HCT116 (cell line): ENCODE data around the gene DOCK4. TPM values are rescaled to one million over a fixed set of nuclear protein-coding genes. Genes with fewer than 3 reads are reported as not detected.

Experiments used
- ATAC-seq: fragments of 200-7000 bp; cut with Tn5 transposase; 2 replicates; pipeline ENCODE4 v1.9.1; 2020; ENCODE audit warnings: mild to moderate bottlenecking, moderate library complexity
- BruUV-seq: library from RNA; stranded (reverse); fragments of 400-500 nt; replicated peaks from 2 replicates; lab custom pipeline; 2021; lab: Mats Ljungman, UMichigan
- CTCF ChIA-PET: fragments of 300-600 bp; sonication (Branson Sonifier 250); formaldehyde crosslinking; loops from one replicate; lab custom pipeline; 2021; ENCODE audit warnings: antibody characterized with exemption; lab: Charles Lee
- POLR2A ChIA-PET: fragments of 300-600, 350-600 bp; sonication (Branson Sonifier 250); formaldehyde crosslinking; loops from one replicate; lab custom pipeline; 2021; ENCODE audit warnings: antibody characterized with exemption; lab: Charles Lee
- RAD21 ChIA-PET, 2 experiments: fragments of 300-600 bp; sonication (Branson Sonifier 250); formaldehyde crosslinking; loops; one replicate each; lab custom pipeline; 2023; ENCODE audit warnings: low total read pairs in 2 of 2; ENCODE audit not compliant: uncharacterized antibody in 2 of 2, unreplicated experiment in 2 of 2, low non-redundant PET in 1 of 2; lab: Charles Lee
- DNase-seq: peaks from one replicate; pipeline ENCODE4 v3.0.0-alpha.2; 2010; ENCODE audit warnings: low read depth, low spot score
- H2AFZ ChIP-seq: fragments of 200-600 bp; shearing (Covaris generic), sonication (generic); 2 replicates; pipeline ENCODE4 v1.6.1; 2017; ENCODE audit warnings: low read depth, mixed run types, mixed read lengths, antibody characterized with exemption, low read length; ENCODE audit not compliant: poor library complexity, severe bottlenecking
- H3K27ac ChIP-seq: 2 replicates; pipeline ENCODE4 v1.5.1; 2012; ENCODE audit warnings: low read depth, low read length
- H3K27me3 ChIP-seq: fragments of 200-600 bp; sonication (generic); 2 replicates; pipeline ENCODE4 v1.6.1; 2016; ENCODE audit warnings: mixed run types, low read length, mixed read lengths; ENCODE audit not compliant: insufficient read depth
- H3K36me3 ChIP-seq, 2 experiments: fragments of 200-500 bp in 1 of 2; fragments of 200-600 bp in 1 of 2; sonication (Bioruptor generic) in 1 of 2; sonication (generic) in 1 of 2; 2 replicates each; pipeline versions ENCODE4 v1.5.1 to v1.6.1; 2014 to 2016; ENCODE audit warnings: low read length in 2 of 2, inconsistent platforms in 1 of 2, mixed read lengths in 1 of 2, mixed run types in 1 of 2; ENCODE audit not compliant: insufficient read depth in 2 of 2, control insufficient read depth in 1 of 2
- H3K4me1 ChIP-seq, 2 experiments: fragments of 200-600 bp in 1 of 2; sonication (generic) in 1 of 2; 2 replicates each; pipeline versions ENCODE4 v1.5.1 to v1.6.1; 2012 to 2017; ENCODE audit warnings: low read length in 2 of 2, inconsistent platforms in 1 of 2, mild to moderate bottlenecking in 1 of 2, mixed read lengths in 1 of 2, mixed run types in 1 of 2, moderate library complexity in 1 of 2; ENCODE audit not compliant: insufficient read depth in 2 of 2, control insufficient read depth in 1 of 2
- H3K4me2 ChIP-seq: fragments of 200-600 bp; sonication (generic); 2 replicates; pipeline ENCODE4 v1.6.1; 2017; ENCODE audit warnings: mixed run types, low read length, mixed read lengths
- H3K4me3 ChIP-seq, 2 experiments: fragments of 200-600 bp in 1 of 2; sonication (generic) in 1 of 2; replicated peaks in 1 of 2; 2 replicates each; pipeline ENCODE4 v1.5.1; 2011 to 2016; ENCODE audit warnings: low read length in 2 of 2, control low read depth in 1 of 2, low read depth in 1 of 2, mild to moderate bottlenecking in 1 of 2, mixed read lengths in 1 of 2, mixed run types in 1 of 2
- H3K79me2 ChIP-seq: fragments of 200-600 bp; sonication (generic); 2 replicates; pipeline ENCODE4 v1.6.1; 2017; ENCODE audit warnings: mild to moderate bottlenecking, mixed run types, low read length, moderate library complexity, mixed read lengths; ENCODE audit not compliant: insufficient read depth
- H3K9ac ChIP-seq: fragments of 200-600 bp; sonication (generic); 2 replicates; pipeline ENCODE4 v1.6.1; 2016; ENCODE audit warnings: low read length, mixed read lengths
- H3K9me2 ChIP-seq: fragments of 200-600 bp; sonication (generic), shearing (Covaris generic); 2 replicates; pipeline ENCODE4 v1.6.1; 2017; ENCODE audit warnings: mixed run types, mild to moderate bottlenecking, moderate library complexity; ENCODE audit not compliant: insufficient read depth
- H3K9me3 ChIP-seq, 2 experiments: fragments of 200-500 bp in 1 of 2; fragments of 200-600 bp in 1 of 2; sonication (Bioruptor generic) in 1 of 2; sonication (generic) in 1 of 2; 2 replicates each; pipeline ENCODE4 v1.6.1; 2014 to 2017; ENCODE audit warnings: low read length in 2 of 2, mixed read lengths in 2 of 2, inconsistent platforms in 1 of 2, low read depth in 1 of 2, mild to moderate bottlenecking in 1 of 2, mixed run types in 1 of 2, moderate library complexity in 1 of 2; ENCODE audit not compliant: control insufficient read depth in 1 of 2, insufficient read depth in 1 of 2
- H4K20me1 ChIP-seq: fragments of 200-600 bp; sonication (generic), shearing (Covaris generic); 2 replicates; pipeline ENCODE4 v1.6.1; 2017; ENCODE audit warnings: mixed run types, mild to moderate bottlenecking, moderate library complexity; ENCODE audit not compliant: insufficient read depth
- CBX3 ChIP-seq: IDR thresholded peaks from 2 replicates; pipeline ENCODE4 v1.6.1; 2012; ENCODE audit warnings: low read depth
- EGR1 ChIP-seq: IDR thresholded peaks from 2 replicates; pipeline ENCODE4 v1.6.1; 2012; ENCODE audit warnings: low read depth
- JUND ChIP-seq: IDR thresholded peaks from 2 replicates; pipeline ENCODE4 v1.6.1; 2012
- YY1 ChIP-seq: IDR thresholded peaks from 2 replicates; pipeline ENCODE4 v1.6.1; 2011; ENCODE audit warnings: low read length, low read depth, moderate library complexity, mild to moderate bottlenecking; ENCODE audit not compliant: insufficient replicate concordance; ENCODE audit errors: extremely low read depth
- intact Hi-C: fragments of 100-400 bp; cut with micrococcal nuclease; formaldehyde crosslinking; loops from 2 replicates; pipeline ENCODE4 v1.10.0; 2022
- total RNA-seq: library from RNA; stranded (reverse); gene quantifications from one replicate; pipeline ENCODE4 v1.2.1, GENCODE V29; 2021; ENCODE audit not compliant: unreplicated experiment
- TF ChIP-seq, protein P1 (sequence below): IDR thresholded peaks from 2 replicates; pipeline ENCODE4 v1.6.1; 2012
- TF ChIP-seq, protein P2 (sequence below): IDR thresholded peaks from 2 replicates; pipeline ENCODE4 v1.6.1; 2012; ENCODE audit warnings: low read depth

DOCK4 gene
- total RNA-seq, 1 experiment from 2014 or later: 2.2 TPM

DNA sequence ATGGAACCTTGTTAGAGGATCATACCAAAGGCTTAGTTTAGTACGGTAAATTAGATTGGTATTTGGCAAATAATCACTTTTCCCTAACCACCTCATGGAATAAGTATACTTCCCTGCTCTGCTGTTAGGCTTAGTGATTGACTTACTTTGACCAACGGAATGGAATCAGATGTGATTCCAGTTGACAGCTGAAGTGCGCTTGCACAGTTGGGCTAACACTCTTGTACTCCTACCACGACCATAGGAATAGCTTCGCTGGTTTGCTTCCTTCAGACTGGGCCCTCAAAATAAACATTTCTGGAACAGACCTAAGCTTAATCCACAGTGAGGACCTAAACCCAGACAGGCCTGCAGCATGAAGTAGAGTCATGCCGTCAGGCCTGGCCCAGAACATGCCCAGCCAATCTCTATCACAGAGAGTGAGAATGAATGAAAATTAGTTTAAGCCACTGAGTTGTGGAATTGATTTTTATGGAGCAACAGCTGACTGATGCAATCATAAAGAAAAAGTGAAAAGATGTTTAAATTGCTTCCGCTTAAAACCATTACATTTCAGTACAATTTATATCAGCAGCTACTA is 122.3 kb downstream of the DOCK4 start:
- no peaks in the 10 kb centered on the region for H3K9me2 ChIP-seq
- no peak overlapping the region for H3K9ac ChIP-seq
- DNase-seq: no peak
- TF ChIP-seq CBX3 (no peak), YY1 (no peak), JUND (no peak), EGR1 (no peak)
- TF ChIP-seq, protein P1, sequence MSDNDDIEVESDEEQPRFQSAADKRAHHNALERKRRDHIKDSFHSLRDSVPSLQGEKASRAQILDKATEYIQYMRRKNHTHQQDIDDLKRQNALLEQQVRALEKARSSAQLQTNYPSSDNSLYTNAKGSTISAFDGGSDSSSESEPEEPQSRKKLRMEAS: no peak
- TF ChIP-seq, protein P2, sequence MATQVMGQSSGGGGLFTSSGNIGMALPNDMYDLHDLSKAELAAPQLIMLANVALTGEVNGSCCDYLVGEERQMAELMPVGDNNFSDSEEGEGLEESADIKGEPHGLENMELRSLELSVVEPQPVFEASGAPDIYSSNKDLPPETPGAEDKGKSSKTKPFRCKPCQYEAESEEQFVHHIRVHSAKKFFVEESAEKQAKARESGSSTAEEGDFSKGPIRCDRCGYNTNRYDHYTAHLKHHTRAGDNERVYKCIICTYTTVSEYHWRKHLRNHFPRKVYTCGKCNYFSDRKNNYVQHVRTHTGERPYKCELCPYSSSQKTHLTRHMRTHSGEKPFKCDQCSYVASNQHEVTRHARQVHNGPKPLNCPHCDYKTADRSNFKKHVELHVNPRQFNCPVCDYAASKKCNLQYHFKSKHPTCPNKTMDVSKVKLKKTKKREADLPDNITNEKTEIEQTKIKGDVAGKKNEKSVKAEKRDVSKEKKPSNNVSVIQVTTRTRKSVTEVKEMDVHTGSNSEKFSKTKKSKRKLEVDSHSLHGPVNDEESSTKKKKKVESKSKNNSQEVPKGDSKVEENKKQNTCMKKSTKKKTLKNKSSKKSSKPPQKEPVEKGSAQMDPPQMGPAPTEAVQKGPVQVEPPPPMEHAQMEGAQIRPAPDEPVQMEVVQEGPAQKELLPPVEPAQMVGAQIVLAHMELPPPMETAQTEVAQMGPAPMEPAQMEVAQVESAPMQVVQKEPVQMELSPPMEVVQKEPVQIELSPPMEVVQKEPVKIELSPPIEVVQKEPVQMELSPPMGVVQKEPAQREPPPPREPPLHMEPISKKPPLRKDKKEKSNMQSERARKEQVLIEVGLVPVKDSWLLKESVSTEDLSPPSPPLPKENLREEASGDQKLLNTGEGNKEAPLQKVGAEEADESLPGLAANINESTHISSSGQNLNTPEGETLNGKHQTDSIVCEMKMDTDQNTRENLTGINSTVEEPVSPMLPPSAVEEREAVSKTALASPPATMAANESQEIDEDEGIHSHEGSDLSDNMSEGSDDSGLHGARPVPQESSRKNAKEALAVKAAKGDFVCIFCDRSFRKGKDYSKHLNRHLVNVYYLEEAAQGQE: no peak
- H3K4me3 ChIP-seq: no peak overlapping the region
- ATAC-seq: no peak
- H3K79me2 ChIP-seq: no peaks in the 10 kb centered on the region
- BruUV-seq: no TSS peak
- H3K27me3 ChIP-seq: no peaks in the 10 kb centered on the region
- no peak overlapping the region for H3K27ac ChIP-seq
- ChIA-PET CTCF (no interaction called here), POLR2A (no interaction called here), RAD21 (no interaction called here)
- no peaks in the 10 kb centered on the region for H3K9me3 ChIP-seq
- no peaks in the 10 kb centered on the region for H4K20me1 ChIP-seq
- H3K4me2 ChIP-seq: no peak overlapping the region
- H2AFZ ChIP-seq: no peak overlapping the region
- peaks cover 0 to 6% of the 10 kb centered on the region in 2 experiments; a peak in 2 of 4 replicates for H3K4me1 ChIP-seq
- no peaks in the 10 kb centered on the region for H3K36me3 ChIP-seq
- intact Hi-C loops: loop anchor here (5.0 kb wide), 1 partner anchor 328 kb away; no protein-coding TSS in a partner anchor
